ENCODE measurements around the gene TNRC6B. TPM values are rescaled to one million over a fixed set of nuclear protein-coding genes. Genes with fewer than 3 reads are reported as not detected.

Gene TNRC6B
- polyA plus RNA-seq, 3 donors, result 7.2 to 16.5 (median 11.8) TPM

DNA sequence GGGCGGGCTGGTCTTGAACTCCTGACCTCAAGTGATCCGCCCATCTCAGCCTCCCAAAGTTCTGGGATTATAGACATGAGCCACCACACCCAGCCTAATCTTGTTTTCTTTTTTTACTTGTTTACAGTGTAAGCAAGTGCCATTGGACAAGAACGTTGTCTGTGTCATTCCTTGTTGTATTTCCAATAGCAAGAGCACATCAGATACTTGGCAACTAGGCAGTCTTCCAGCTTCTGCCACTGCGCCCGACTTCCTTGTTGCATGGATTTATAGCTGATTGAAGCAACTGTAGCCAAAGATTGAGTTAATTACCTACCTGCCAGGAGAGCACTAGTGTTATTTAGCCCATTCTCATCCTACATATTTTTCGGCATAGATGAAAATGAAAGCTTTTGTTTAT, 189.6 kb downstream of the TNRC6B start:
- Histone ChIP-seq H3K9me3 (replicated peaks in 1 of 2; ENCODE audit: control insufficient read depth in 1 of 2, insufficient read depth in 1 of 2, low read length in 2 of 2) (no peaks in the 10 kb centered on the region), H3K4me3 (replicated peaks in 1 of 3; ENCODE audit: low read depth in 2 of 3, low read length in 3 of 3) (no peak overlapping the region), H3K36me3 (replicated peaks in 1 of 2; ENCODE audit: control insufficient read depth in 1 of 2, insufficient read depth in 2 of 2, low read length in 2 of 2) (peaks cover 55 to 63% of the 10 kb centered on the region in 2 donors), H2AFZ (ENCODE audit: insufficient read depth, low read depth, low read length, poor library complexity, severe bottlenecking) (no peak overlapping the region), H3K9ac (ENCODE audit: insufficient read depth, low read length, poor library complexity, severe bottlenecking) (no peak overlapping the region), H3K79me2 (ENCODE audit: insufficient read depth, low read length) (peaks cover 17% of the 10 kb centered on the region), H4K20me1 (ENCODE audit: insufficient read depth, low read length) (no peaks in the 10 kb centered on the region), H3K27ac (ENCODE audit: low read depth in 1 of 2, low read length in 2 of 2) (no peak overlapping the region), H3K27me3 (ENCODE audit: control insufficient read depth in 2 of 2, insufficient read depth in 2 of 2, low read length in 2 of 2) (no peaks in the 10 kb centered on the region), H3K4me2 (replicated peaks; ENCODE audit: extremely low read depth, low read length, poor library complexity, severe bottlenecking) (no peak overlapping the region), H3K4me1 (ENCODE audit: control insufficient read depth in 1 of 2, insufficient read depth in 2 of 2, low read length in 2 of 2) (peaks cover 5 to 15% of the 10 kb centered on the region in 2 donors)
- Mint-ChIP-seq H3K27me3 (ENCODE audit: low read depth in 3 of 3) (no peaks in the 10 kb centered on the region), H3K27ac (peak overlapping the region in 1 of 7 donors; percentile 48), H3K4me1 (peaks cover 16% of the 10 kb centered on the region), H3K4me3 (no peak overlapping the region), H3K36me3 (peaks cover 57 to 64% of the 10 kb centered on the region in 2 donors), H3K9me3 (no peaks in the 10 kb centered on the region)
- intact Hi-C loops (cut with micrococcal nuclease), result no loop called here
- 90% methylated on average over 2 of the region's 6 CpGs for WGBS (ENCODE audit: insufficient coverage)
- no peak for TF ChIP-seq CTCF (IDR thresholded peaks at IDR 0.05)
- DNase-seq, result no peak

DNA sequence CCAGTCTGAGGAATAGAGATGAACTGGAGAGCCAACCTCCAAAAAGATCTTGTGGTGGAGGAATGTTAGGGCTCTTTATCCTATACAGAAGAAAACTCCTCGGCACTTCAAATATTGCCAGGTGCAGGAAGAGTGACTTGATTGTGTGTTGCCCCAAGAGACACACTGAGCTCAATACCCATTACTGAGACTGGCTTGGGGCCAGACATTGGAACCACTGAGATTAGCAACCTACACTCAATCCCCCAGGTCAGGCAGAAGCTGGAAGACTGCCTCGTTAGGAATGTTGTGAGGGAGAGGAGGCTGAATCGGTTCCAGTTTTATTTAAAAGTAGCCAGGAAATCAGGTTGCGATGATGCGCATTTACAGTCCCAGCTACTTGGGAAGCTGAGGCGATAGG, 190.3 kb downstream of the TNRC6B start:
- TF ChIP-seq CTCF (IDR thresholded peaks at IDR 0.05), result no peak
- WGBS (ENCODE audit: insufficient coverage), result 100% methylated on average over 4 of the region's 6 CpGs
- Histone ChIP-seq H2AFZ (ENCODE audit: insufficient read depth, low read depth, low read length, poor library complexity, severe bottlenecking) (no peak overlapping the region), H3K9ac (ENCODE audit: insufficient read depth, low read length, poor library complexity, severe bottlenecking) (no peak overlapping the region), H3K9me3 (replicated peaks in 1 of 2; ENCODE audit: control insufficient read depth in 1 of 2, insufficient read depth in 1 of 2, low read length in 2 of 2) (no peaks in the 10 kb centered on the region), H3K4me2 (replicated peaks; ENCODE audit: extremely low read depth, low read length, poor library complexity, severe bottlenecking) (no peak overlapping the region), H3K4me3 (replicated peaks in 1 of 3; ENCODE audit: low read depth in 2 of 3, low read length in 3 of 3) (no peak overlapping the region), H3K27ac (ENCODE audit: low read depth in 1 of 2, low read length in 2 of 2) (no peak overlapping the region), H3K4me1 (ENCODE audit: control insufficient read depth in 1 of 2, insufficient read depth in 2 of 2, low read length in 2 of 2) (peaks cover 5 to 15% of the 10 kb centered on the region in 2 donors), H4K20me1 (ENCODE audit: insufficient read depth, low read length) (no peaks in the 10 kb centered on the region), H3K79me2 (ENCODE audit: insufficient read depth, low read length) (peaks cover 21% of the 10 kb centered on the region), H3K36me3 (replicated peaks in 1 of 2; ENCODE audit: control insufficient read depth in 1 of 2, insufficient read depth in 2 of 2, low read length in 2 of 2) (peaks cover 52 to 62% of the 10 kb centered on the region in 2 donors), H3K27me3 (ENCODE audit: control insufficient read depth in 2 of 2, insufficient read depth in 2 of 2, low read length in 2 of 2) (no peaks in the 10 kb centered on the region)
- Mint-ChIP-seq H3K4me3 (no peak overlapping the region), H3K36me3 (peaks cover 54 to 59% of the 10 kb centered on the region in 2 donors), H3K4me1 (peaks cover 17% of the 10 kb centered on the region), H3K27me3 (ENCODE audit: low read depth in 3 of 3) (no peaks in the 10 kb centered on the region), H3K27ac (peak overlapping the region in 2 of 7 donors; percentile 57 to 69), H3K9me3 (no peaks in the 10 kb centered on the region)
- intact Hi-C loops (cut with micrococcal nuclease), result no loop called here
- DNase-seq, result no peak
